Epithelial cell of prostate (primary cell): ENCODE results near the gene KRTAP5-8.
"Not testable (repeated sequence)": the region's sequence is repeated elsewhere in the genome, so short reads cannot be mapped to it uniquely, and the experiment has no call there.

ENCODE experiments used
- DNase-seq: peaks from one replicate; pipeline ENCODE4 v3.0.0-alpha.2; 2011; ENCODE audit warnings: low read depth, low spot score
- H3K27ac ChIP-seq: fragments of 450-650 bp; 2 replicates; pipeline ENCODE4 v1.5.1; 2017; ENCODE audit warnings: mild to moderate bottlenecking

KRTAP5-8 gene

GRCh38 chr11:71567633-71568032 lies 29.8 kb downstream of the KRTAP5-8 start:
- not testable (repeated sequence) for DNase-seq, H3K27ac ChIP-seq

GRCh38 chr11:71568704-71569349 lies 31.0 kb downstream of the KRTAP5-8 start:
- no peak overlapping the region for H3K27ac ChIP-seq
- DNase-seq = no peak

- not testable (repeated sequence) for H3K27ac ChIP-seq, DNase-seq
Observed at GRCh38 chr11:71571101-71571850, 33.5 kb downstream of the KRTAP5-8 start.

- no peak for DNase-seq
- no peak overlapping the region for H3K27ac ChIP-seq
Observed at GRCh38 chr11:71572811-71573210, 35.0 kb downstream of the KRTAP5-8 start.

- H3K27ac ChIP-seq = no peak overlapping the region
- no peak for DNase-seq
Observed at GRCh38 chr11:71574418-71574817, 36.6 kb downstream of the KRTAP5-8 start.

GRCh38 chr11:71575723-71576424 lies 38.0 kb downstream of the KRTAP5-8 start:
- DNase-seq = no peak
- no peak overlapping the region for H3K27ac ChIP-seq

GRCh38 chr11:71576688-71577465 lies 39.1 kb downstream of the KRTAP5-8 start:
- H3K27ac ChIP-seq, DNase-seq: not testable (repeated sequence)

GRCh38 chr11:71577469-71578004 lies 39.7 kb downstream of the KRTAP5-8 start:
- no peak for DNase-seq
- no peak overlapping the region for H3K27ac ChIP-seq

GRCh38 chr11:71579513-71579912 lies 41.7 kb downstream of the KRTAP5-8 start:
- H3K27ac ChIP-seq, DNase-seq: not testable (repeated sequence)

GRCh38 chr11:71580057-71581003 lies 42.5 kb downstream of the KRTAP5-8 start:
- no peak for DNase-seq
- H3K27ac ChIP-seq = no peak overlapping the region

- DNase-seq = no peak
- no peak overlapping the region for H3K27ac ChIP-seq
Observed at GRCh38 chr11:71581826-71582225, 44.0 kb downstream of the KRTAP5-8 start.

- no peak within 1 kb of the TSS for H3K27ac ChIP-seq
- DNase-seq = no peak
Observed at GRCh38 chr11:71582309-71582895, 44.6 kb downstream of the KRTAP5-8 start, which contains the start of gene KRTAP5-11. KRTAP5-11 (minus strand) TSS chr11:71582875; CDS start chr11:71582837, 38 bp downstream.

GRCh38 chr11:71582969-71583368 lies 45.1 kb downstream of the KRTAP5-8 start:
- not testable (repeated sequence) for DNase-seq, H3K27ac ChIP-seq

- not testable (repeated sequence) for H3K27ac ChIP-seq, DNase-seq
Observed at GRCh38 chr11:71585673-71586072, 47.8 kb downstream of the KRTAP5-8 start.

GRCh38 chr11:71588314-71588713 lies 50.5 kb downstream of the KRTAP5-8 start:
- H3K27ac ChIP-seq, DNase-seq: not testable (repeated sequence)
